Gastrocnemius medialis (tissue), 4 donors: ENCODE measurements around the gene GIMAP8.
"Not testable (repeated sequence)": the region's sequence is repeated elsewhere in the genome, so short reads cannot be mapped to it uniquely, and the experiment has no call there.

Source experiments
- POLR2A ChIP-seq, 2 donors: fragments of 450-650 bp; IDR thresholded peaks; one replicate each; pipeline ENCODE4 v1.6.1; 2017; ENCODE audit warnings: antibody characterized with exemption in 2 of 2, mild to moderate bottlenecking in 2 of 2, moderate library complexity in 2 of 2
- TF ChIP-seq, protein P1 (sequence below), 5 experiments: fragments of 450-650 bp in 3 of 5; fragments of 200-600 bp in 2 of 5; sonication (generic) in 2 of 5; IDR thresholded peaks in 4 of 5; conservative IDR thresholded peaks in 1 of 5; 1 replicate in 4 of 5; 2 replicates in 1 of 5; pipeline ENCODE4 v1.5.1; 2016 to 2019; ENCODE audit warnings: antibody characterized with exemption in 5 of 5, mild to moderate bottlenecking in 3 of 5, moderate library complexity in 3 of 5

DNA sequence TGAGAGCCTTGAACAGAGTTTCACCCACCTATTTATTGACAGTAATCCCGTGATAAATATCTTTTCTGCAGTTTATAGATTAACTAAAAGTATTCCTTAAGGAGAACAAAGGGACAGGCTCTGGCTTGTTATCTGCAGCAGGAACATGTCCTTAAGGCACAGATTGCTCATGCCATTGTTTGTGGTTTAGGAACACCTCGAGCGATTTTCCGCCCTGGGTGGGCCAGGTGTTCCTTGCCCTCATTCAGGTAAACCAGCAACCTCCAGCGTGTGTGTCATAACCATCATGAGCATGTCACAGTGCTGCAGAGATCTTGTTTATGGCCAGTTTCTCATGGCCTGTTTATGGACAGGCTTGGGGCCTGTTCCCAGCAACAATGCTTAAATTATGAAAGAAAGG is 6.6 kb downstream of the GIMAP8 start:
- TF ChIP-seq, protein P1, sequence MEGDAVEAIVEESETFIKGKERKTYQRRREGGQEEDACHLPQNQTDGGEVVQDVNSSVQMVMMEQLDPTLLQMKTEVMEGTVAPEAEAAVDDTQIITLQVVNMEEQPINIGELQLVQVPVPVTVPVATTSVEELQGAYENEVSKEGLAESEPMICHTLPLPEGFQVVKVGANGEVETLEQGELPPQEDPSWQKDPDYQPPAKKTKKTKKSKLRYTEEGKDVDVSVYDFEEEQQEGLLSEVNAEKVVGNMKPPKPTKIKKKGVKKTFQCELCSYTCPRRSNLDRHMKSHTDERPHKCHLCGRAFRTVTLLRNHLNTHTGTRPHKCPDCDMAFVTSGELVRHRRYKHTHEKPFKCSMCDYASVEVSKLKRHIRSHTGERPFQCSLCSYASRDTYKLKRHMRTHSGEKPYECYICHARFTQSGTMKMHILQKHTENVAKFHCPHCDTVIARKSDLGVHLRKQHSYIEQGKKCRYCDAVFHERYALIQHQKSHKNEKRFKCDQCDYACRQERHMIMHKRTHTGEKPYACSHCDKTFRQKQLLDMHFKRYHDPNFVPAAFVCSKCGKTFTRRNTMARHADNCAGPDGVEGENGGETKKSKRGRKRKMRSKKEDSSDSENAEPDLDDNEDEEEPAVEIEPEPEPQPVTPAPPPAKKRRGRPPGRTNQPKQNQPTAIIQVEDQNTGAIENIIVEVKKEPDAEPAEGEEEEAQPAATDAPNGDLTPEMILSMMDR (IDR thresholded peaks at IDR 0.05 in 4 of 5, conservative IDR thresholded peaks at IDR 0.05 in 1 of 5) = not testable (repeated sequence)
- TF ChIP-seq POLR2A (IDR thresholded peaks at IDR 0.05) = not testable (repeated sequence)
